GM13977 (cell line): ENCODE measurements around the gene ATG9B.
A peak's percentile ranks its signal among the peaks of the same experiment; 100 is the strongest.

Experiments used
- DNase-seq: peaks from one replicate; pipeline ENCODE4 v3.0.0; 2012; ENCODE audit warnings: low spot score
- CTCF ChIP-seq: IDR thresholded peaks from 2 replicates; pipeline ENCODE4 v1.5.1; 2012; ENCODE audit warnings: mild to moderate bottlenecking, control low read depth; ENCODE audit not compliant: insufficient read depth; ENCODE audit errors: extremely low read depth, missing control alignments
- in situ Hi-C: fragments of 300-500 bp; cut with MboI; formaldehyde crosslinking; loops from one replicate; pipeline ENCODE4 v1.12.0; 2022; ENCODE audit warnings: low sequenced_read_pairs, low pct_unique_long_range_greater_than_20kb, mixed read lengths, inconsistent platforms; ENCODE audit not compliant: unreplicated experiment

The ATG9B gene

GRCh38 chr7:151011097-151011409 lies 13.2 kb downstream of the ATG9B start:
- in situ Hi-C loops = no loop called here
- no peak for DNase-seq
- no peak for TF ChIP-seq CTCF

- no peak for DNase-seq
- in situ Hi-C loops = no loop called here
- TF ChIP-seq CTCF = no peak
Measured at GRCh38 chr7:151010307-151011096, 13.8 kb downstream of the ATG9B start.

- no peak for DNase-seq
- no peak for TF ChIP-seq CTCF
- in situ Hi-C loops = no loop called here
Measured at GRCh38 chr7:151010037-151010306, 14.3 kb downstream of the ATG9B start.

- in situ Hi-C loops = no loop called here
- no peak for TF ChIP-seq CTCF
- DNase-seq = no peak
Measured at GRCh38 chr7:151009327-151010036, 14.8 kb downstream of the ATG9B start.

GRCh38 chr7:151008511-151009323 lies 15.6 kb downstream of the ATG9B start:
- peak; percentile 76 for TF ChIP-seq CTCF
- in situ Hi-C loops = no loop called here
- DNase-seq = peak; percentile 95

- in situ Hi-C loops = no loop called here
- no peak for TF ChIP-seq CTCF
- DNase-seq = no peak
Measured at GRCh38 chr7:151008143-151008510, 16.2 kb downstream of the ATG9B start.
